ENCODE results near the gene ACKR2. TPM values are rescaled to one million over a fixed set of nuclear protein-coding genes. Genes with fewer than 3 reads are reported as not detected.
A peak's percentile ranks its signal among the peaks of the same experiment; 100 is the strongest.

ACKR2 gene
- total and polyA plus RNA-seq, 2 of the 13 experiments (the other 11 are each of a cell fraction or from before 2014, with no cell fraction given), result 1.1 to 1.9 TPM

- TF ChIP-seq KLF12 (CRISPR knock-in tag; IDR thresholded peaks at IDR 0.05; ENCODE audit: borderline replicate concordance) (no peak), DNMT1 (CRISPR knock-in tag; IDR thresholded peaks at IDR 0.05) (no peak), ZSCAN12 (CRISPR knock-in tag; IDR thresholded peaks at IDR 0.05) (no peak), SALL1 (CRISPR knock-in tag; IDR thresholded peaks at IDR 0.05) (peak; percentile 21; the same call in 1 of the 2 replicates), ZBTB7B (CRISPR knock-in tag; IDR thresholded peaks at IDR 0.05) (0 out of 2 replicates have a peak, but pooled peaks have one; percentile 32), ZBTB14 (CRISPR knock-in tag; IDR thresholded peaks at IDR 0.05) (no peak), CEBPB (IDR thresholded peaks at IDR 0.05; ENCODE audit: borderline replicate concordance, low read depth, low read length) (no peak), ZNF747 (CRISPR knock-in tag; IDR thresholded peaks at IDR 0.05; ENCODE audit: borderline replicate concordance) (no peak), ZNF382 (CRISPR knock-in tag; IDR thresholded peaks at IDR 0.05; ENCODE audit: borderline replicate concordance) (no peak), PLRG1 (conservative IDR thresholded peaks at IDR 0.05) (no peak), ZBTB1 (CRISPR knock-in tag; IDR thresholded peaks at IDR 0.05; ENCODE audit: borderline replicate concordance) (no peak), ZNF598 (CRISPR knock-in tag; IDR thresholded peaks at IDR 0.05; ENCODE audit: borderline replicate concordance) (0 out of 2 replicates have a peak, but pooled peaks have one; percentile 24), MAX (IDR thresholded peaks at IDR 0.05) (peak; percentile 23; the same call in 1 of the 2 replicates), TBX2 (CRISPR knock-in tag; IDR thresholded peaks at IDR 0.05; ENCODE audit: borderline replicate concordance) (peak; percentile 35; the same call in 1 of the 2 replicates), ZNF337 (CRISPR knock-in tag; IDR thresholded peaks at IDR 0.05; ENCODE audit: borderline replicate concordance, low read depth) (no peak), ZNF740 (CRISPR knock-in tag; IDR thresholded peaks at IDR 0.05) (no peak)
Measured at GRCh38 chr3:42876940-42877720, 67.9 kb downstream of the ACKR2 start (continued).
